ENCODE data around the gene REEP3. TPM values are rescaled to one million over a fixed set of nuclear protein-coding genes. Genes with fewer than 3 reads are reported as not detected.

Gene REEP3
- total and polyA plus RNA-seq, 2 experiments from 2014 or later, result 44.2 to 49.2 TPM

DNA sequence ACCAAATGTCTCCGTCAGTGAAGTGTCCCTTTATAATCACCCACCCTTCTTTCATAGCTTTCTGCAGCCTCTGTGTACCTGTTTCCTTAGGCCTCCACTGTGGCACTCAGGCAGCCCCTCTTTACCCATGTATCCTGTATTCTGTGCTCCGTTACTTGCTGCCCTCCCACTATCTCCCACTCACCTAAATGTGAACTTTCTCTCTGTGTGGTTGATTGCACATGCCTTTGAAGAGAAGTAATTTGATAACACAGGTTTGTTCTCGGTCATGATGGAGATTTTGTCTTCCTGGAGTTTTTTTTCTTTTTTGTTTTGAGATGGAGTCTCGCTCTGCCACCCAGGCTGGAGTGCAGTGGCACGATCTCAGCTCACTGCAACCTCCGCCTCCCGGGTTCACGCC lies 61.5 kb downstream of the REEP3 start:
- Histone ChIP-seq H3K27ac (no peak overlapping the region), H3K9me3 (ENCODE audit: low read depth) (no peaks in the 10 kb centered on the region), H3K4me1 (ENCODE audit: low read depth) (peaks cover 3% of the 10 kb centered on the region), H3K27me3 (no peaks in the 10 kb centered on the region), H3K36me3 (no peaks in the 10 kb centered on the region), H3K4me3 (no peak overlapping the region)
- no peak for DNase-seq (ENCODE audit: low read depth in 1 of 2, low spot score in 1 of 2)
- no peak for TF ChIP-seq CTCF (IDR thresholded peaks at IDR 0.05; ENCODE audit: low read depth, low read length)

- H3K27me3 ChIP-seq, result no peaks in the 10 kb centered on the region
- no peaks in the 10 kb centered on the region for H3K36me3 ChIP-seq
- no peak for TF ChIP-seq CTCF (IDR thresholded peaks at IDR 0.05; ENCODE audit: low read depth, low read length)
- DNase-seq (ENCODE audit: low read depth in 1 of 2, low spot score in 1 of 2), result no peak
- peak overlapping the region; percentile 40 for H3K27ac ChIP-seq
- H3K4me3 ChIP-seq, result no peak overlapping the region
- no peaks in the 10 kb centered on the region for H3K9me3 ChIP-seq (ENCODE audit: low read depth)
- peaks cover 5% of the 10 kb centered on the region for H3K4me1 ChIP-seq (ENCODE audit: low read depth)
Observed at GRCh38 chr10:63583397-63583796, 62.2 kb downstream of the REEP3 start.

- TF ChIP-seq CTCF (IDR thresholded peaks at IDR 0.05; ENCODE audit: low read depth, low read length), result no peak
- DNase-seq (ENCODE audit: low read depth in 1 of 2, low spot score in 1 of 2), result no peak
- Histone ChIP-seq H3K9me3 (ENCODE audit: low read depth) (no peaks in the 10 kb centered on the region), H3K4me1 (ENCODE audit: low read depth) (peaks cover 12% of the 10 kb centered on the region), H3K27me3 (no peaks in the 10 kb centered on the region), H3K27ac (no peak overlapping the region), H3K36me3 (no peaks in the 10 kb centered on the region), H3K4me3 (no peak overlapping the region)
Observed at GRCh38 chr10:63583909-63584724, 62.9 kb downstream of the REEP3 start.

- TF ChIP-seq CTCF (IDR thresholded peaks at IDR 0.05; ENCODE audit: low read depth, low read length), result no peak
- Histone ChIP-seq H3K36me3 (no peaks in the 10 kb centered on the region), H3K4me3 (no peak overlapping the region), H3K27ac (no peak overlapping the region), H3K27me3 (no peaks in the 10 kb centered on the region), H3K4me1 (ENCODE audit: low read depth) (peaks cover 14% of the 10 kb centered on the region), H3K9me3 (ENCODE audit: low read depth) (no peaks in the 10 kb centered on the region)
- no peak for DNase-seq (ENCODE audit: low read depth in 1 of 2, low spot score in 1 of 2)
Observed at GRCh38 chr10:63584725-63585035, 63.5 kb downstream of the REEP3 start.

DNA sequence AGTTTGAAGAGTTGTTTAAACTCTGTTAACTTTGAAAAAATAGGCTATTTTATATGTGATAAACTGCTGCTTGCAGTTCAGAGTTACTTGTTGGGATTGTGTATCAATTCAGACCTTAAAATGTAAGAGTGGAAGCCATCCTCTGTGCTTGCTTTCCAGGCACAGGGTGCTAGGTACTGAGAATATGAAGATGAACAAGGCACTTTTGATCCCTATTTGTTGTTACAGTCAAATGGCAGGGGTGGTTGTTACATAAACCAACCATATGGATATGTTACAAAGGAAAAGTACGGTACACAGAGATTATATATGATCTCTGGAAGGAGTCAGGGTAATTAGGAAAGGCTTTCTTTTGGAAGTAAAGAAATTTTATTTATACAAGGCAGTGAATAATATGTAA lies 63.8 kb downstream of the REEP3 start:
- no peak overlapping the region for H3K4me3 ChIP-seq
- H3K9me3 ChIP-seq (ENCODE audit: low read depth), result no peaks in the 10 kb centered on the region
- H3K27me3 ChIP-seq, result no peaks in the 10 kb centered on the region
- no peak for DNase-seq (ENCODE audit: low read depth in 1 of 2, low spot score in 1 of 2)
- no peaks in the 10 kb centered on the region for H3K36me3 ChIP-seq
- no peak overlapping the region for H3K27ac ChIP-seq
- peaks cover 14% of the 10 kb centered on the region for H3K4me1 ChIP-seq (ENCODE audit: low read depth)
- no peak for TF ChIP-seq CTCF (IDR thresholded peaks at IDR 0.05; ENCODE audit: low read depth, low read length)
